DMS79 (cell line): Measurements from ENCODE around the gene TMEM175.

ENCODE experiments used
- DNase-seq: peaks from one replicate; lab custom pipeline; 2025; lab: John Stamatoyannopoulos, UW

The TMEM175 gene

GRCh38 chr4:1003271-1004070 is 71.2 kb downstream of the TMEM175 start:
- no peak for DNase-seq

- no peak for DNase-seq
These were observed 71.8 kb downstream of the TMEM175 start for GRCh38 chr4:1004071-1004418.

GRCh38 chr4:1004557-1005485 is 72.6 kb downstream of the TMEM175 start:
- no peak for DNase-seq

GRCh38 chr4:1006856-1007255 is 74.6 kb downstream of the TMEM175 start:
- no peak for DNase-seq
